SK-N-MC (cell line): ENCODE data around the gene TACR1.

Experiments
- EZH2 ChIP-seq: fragments of 200-600 bp; sonication (generic); IDR thresholded peaks from one replicate; pipeline ENCODE4 v1.6.1; 2017; ENCODE audit warnings: antibody characterized with exemption
- FOXP2 ChIP-seq: optimal IDR thresholded peaks from 2 replicates; pipeline ENCODE3; 2011; ENCODE audit warnings: mild to moderate bottlenecking, moderate library complexity; ENCODE audit not compliant: insufficient read depth; ENCODE audit errors: extremely low read length, control extremely low read depth
- POLR2AphosphoS5 ChIP-seq: IDR thresholded peaks from 2 replicates; pipeline ENCODE4 v1.6.1; 2012; ENCODE audit warnings: mild to moderate bottlenecking, low read depth, low read length, borderline replicate concordance

DNA sequence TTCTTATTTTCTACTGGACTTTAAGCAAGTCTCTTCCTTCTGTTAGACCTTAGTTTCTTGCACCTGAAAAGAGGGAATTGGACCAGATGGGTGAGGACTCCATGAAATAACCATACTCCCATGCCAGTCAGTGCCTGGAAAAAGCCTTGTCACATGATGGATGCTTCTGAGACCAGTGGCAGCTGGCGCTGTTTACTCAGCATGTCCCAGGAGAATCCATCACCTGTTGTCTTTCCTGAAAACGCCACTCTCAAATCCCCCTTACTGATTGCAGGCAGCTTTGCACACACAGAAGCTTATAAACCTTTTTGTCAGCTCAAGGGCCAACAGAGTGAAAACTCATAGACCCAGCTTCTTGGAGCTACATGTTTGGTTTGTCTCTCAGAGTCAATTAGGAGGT is 123.2 kb downstream of the TACR1 start:
- no peak for TF ChIP-seq EZH2
- TF ChIP-seq POLR2AphosphoS5 = no peak
- no peak for TF ChIP-seq FOXP2
